Stomach (tissue), 4 donors: ENCODE data around the gene NOS1.

Experiments used
- CTCF ChIP-seq, 7 experiments: fragments of 450-650 bp in 4 of 7; fragments of 200-600 bp in 3 of 7; sonication (generic) in 3 of 7; IDR thresholded peaks; one replicate each; pipeline ENCODE4 v1.5.1; 2016 to 2019; ENCODE audit warnings: antibody characterized with exemption in 7 of 7, control low read depth in 2 of 7, mild to moderate bottlenecking in 1 of 7
- EP300 ChIP-seq: sonication (generic); formaldehyde crosslinking; IDR thresholded peaks from one replicate; pipeline ENCODE4 v1.6.1; 2017; ENCODE audit warnings: antibody characterized with exemption
- POLR2A ChIP-seq, 4 donors: fragments of 450-650 bp; IDR thresholded peaks; one replicate each; pipeline ENCODE4 v1.6.1; 2016; ENCODE audit warnings: antibody characterized with exemption in 4 of 4, control low read depth in 2 of 4, mild to moderate bottlenecking in 1 of 4, moderate library complexity in 1 of 4

- TF ChIP-seq POLR2A (IDR thresholded peaks at IDR 0.05) (no peak), EP300 (no peak), CTCF (IDR thresholded peaks at IDR 0.05) (no peak)
These were observed 22.3 kb downstream of the NOS1 start for GRCh38 chr12:117339104-117339503.
